Measurements from ENCODE around the gene KCNT2.

DNA sequence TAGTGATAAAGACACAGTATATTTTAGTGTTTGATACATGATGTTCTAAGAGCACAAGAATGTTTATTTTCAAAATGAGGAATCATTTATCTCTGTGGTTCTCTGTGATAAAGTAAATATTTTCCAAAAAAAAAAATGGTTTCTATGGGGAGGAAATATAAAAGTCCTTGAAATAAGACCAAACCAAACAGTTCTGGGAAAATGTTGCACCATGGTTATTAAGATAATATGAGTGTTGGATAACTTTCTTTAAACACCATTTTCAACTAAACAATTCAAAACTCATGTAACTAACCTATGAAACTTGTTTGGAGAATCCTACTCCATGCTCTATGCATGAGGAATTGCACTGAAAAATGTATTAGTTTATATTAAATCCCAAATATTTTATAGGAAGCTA, 184.6 kb downstream of the KCNT2 start:
- TF ChIP-seq SUZ12 (IDR thresholded peaks at IDR 0.05) (no peak), PKNOX1 (IDR thresholded peaks at IDR 0.05) (no peak), FOXM1 (IDR thresholded peaks at IDR 0.05; ENCODE audit: borderline replicate concordance) (no peak), CTBP1 (IDR thresholded peaks at IDR 0.05; ENCODE audit: borderline replicate concordance) (no peak)

Measured in HEK293T (cell line).